BJ (cell line): ENCODE results near the gene CRTC3. TPM values are rescaled to one million over a fixed set of nuclear protein-coding genes. Genes with fewer than 3 reads are reported as not detected.

ENCODE experiments used
- CTCF ChIA-PET: fragments of 350-600 bp; formaldehyde crosslinking; extraction: SDS; loops from one replicate; lab custom pipeline; 2021; ENCODE audit warnings: antibody characterized with exemption, inconsistent platforms; lab: Yijun Ruan, JAX
- POLR2A ChIA-PET: fragments of 300-600 bp; sonication (Branson Sonifier 250); formaldehyde crosslinking; extraction: SDS; loops from one replicate; lab custom pipeline; 2021; ENCODE audit warnings: antibody characterized with exemption; lab: Charles Lee
- DNase-seq: peaks from one replicate; pipeline ENCODE4 v3.0.0-alpha.2; 2011; ENCODE audit warnings: low read depth
- H3K27me3 ChIP-seq: 2 replicates; pipeline ENCODE4 v1.6.0; 2011; ENCODE audit warnings: low read length; ENCODE audit not compliant: control insufficient read depth, insufficient read depth
- H3K36me3 ChIP-seq: 2 replicates; pipeline ENCODE4 v1.5.1; 2011; ENCODE audit warnings: low read length; ENCODE audit not compliant: control insufficient read depth, insufficient read depth
- H3K4me3 ChIP-seq: 2 replicates; pipeline ENCODE4 v1.5.1; 2011; ENCODE audit warnings: low read depth, mild to moderate bottlenecking, control low read depth, low read length
- polyA plus RNA-seq: library from polyadenylated mRNA; depleted of rRNA; stranded (reverse); fragments of >200 nt; gene quantifications from 2 replicates; pipeline ENCODE4 v1.2.3, GENCODE V29; 2011
- TF ChIP-seq, protein P1 (sequence below): IDR thresholded peaks from 2 replicates; pipeline ENCODE4 v1.5.1; 2011; ENCODE audit warnings: low read depth, mild to moderate bottlenecking, control low read depth, inconsistent platforms, low read length, moderate library complexity; ENCODE audit not compliant: insufficient read depth

The CRTC3 gene
- polyA plus RNA-seq, 1 experiment = 28.5 TPM

- no peak for DNase-seq
- Histone ChIP-seq H3K36me3 (no peaks in the 10 kb centered on the region; the same call in none of the 2 replicates), H3K27me3 (no peaks in the 10 kb centered on the region), H3K4me3 (no peak overlapping the region)
- ChIA-PET POLR2A (interaction anchor here (0.5 kb wide), 1 partner anchor 362 kb away, joined by 7 read pairs; the partner anchor contains the start of gene CIB1), CTCF (interaction anchor here (1.1 kb wide), 1 partner anchor 13 kb away, joined by 3 read pairs; no protein-coding TSS in a partner anchor)
- TF ChIP-seq, protein P1, sequence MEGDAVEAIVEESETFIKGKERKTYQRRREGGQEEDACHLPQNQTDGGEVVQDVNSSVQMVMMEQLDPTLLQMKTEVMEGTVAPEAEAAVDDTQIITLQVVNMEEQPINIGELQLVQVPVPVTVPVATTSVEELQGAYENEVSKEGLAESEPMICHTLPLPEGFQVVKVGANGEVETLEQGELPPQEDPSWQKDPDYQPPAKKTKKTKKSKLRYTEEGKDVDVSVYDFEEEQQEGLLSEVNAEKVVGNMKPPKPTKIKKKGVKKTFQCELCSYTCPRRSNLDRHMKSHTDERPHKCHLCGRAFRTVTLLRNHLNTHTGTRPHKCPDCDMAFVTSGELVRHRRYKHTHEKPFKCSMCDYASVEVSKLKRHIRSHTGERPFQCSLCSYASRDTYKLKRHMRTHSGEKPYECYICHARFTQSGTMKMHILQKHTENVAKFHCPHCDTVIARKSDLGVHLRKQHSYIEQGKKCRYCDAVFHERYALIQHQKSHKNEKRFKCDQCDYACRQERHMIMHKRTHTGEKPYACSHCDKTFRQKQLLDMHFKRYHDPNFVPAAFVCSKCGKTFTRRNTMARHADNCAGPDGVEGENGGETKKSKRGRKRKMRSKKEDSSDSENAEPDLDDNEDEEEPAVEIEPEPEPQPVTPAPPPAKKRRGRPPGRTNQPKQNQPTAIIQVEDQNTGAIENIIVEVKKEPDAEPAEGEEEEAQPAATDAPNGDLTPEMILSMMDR = no peak
Observed at GRCh38 chr15:90595763-90596155, 66.0 kb downstream of the CRTC3 start.

GRCh38 chr15:90596943-90597342 lies 67.2 kb downstream of the CRTC3 start:
- DNase-seq = no peak
- no peaks in the 10 kb centered on the region for H3K27me3 ChIP-seq
- TF ChIP-seq, protein P1 = no peak
- peaks cover 3% of the 10 kb centered on the region for H3K36me3 ChIP-seq
- ChIA-PET POLR2A (no interaction called here), CTCF (interaction anchor here (1.1 to 2.2 kb wide), 2 partner anchors 11 to 14 kb away, joined by 3 to 10 read pairs; no protein-coding TSS in a partner anchor)
- no peak overlapping the region for H3K4me3 ChIP-seq

GRCh38 chr15:90597577-90597976 lies 67.9 kb downstream of the CRTC3 start:
- ChIA-PET POLR2A (no interaction called here), CTCF (interaction anchor here (2.2 kb wide), 1 partner anchor 12 kb away, joined by 10 read pairs; no protein-coding TSS in a partner anchor)
- no peak for DNase-seq

DNA sequence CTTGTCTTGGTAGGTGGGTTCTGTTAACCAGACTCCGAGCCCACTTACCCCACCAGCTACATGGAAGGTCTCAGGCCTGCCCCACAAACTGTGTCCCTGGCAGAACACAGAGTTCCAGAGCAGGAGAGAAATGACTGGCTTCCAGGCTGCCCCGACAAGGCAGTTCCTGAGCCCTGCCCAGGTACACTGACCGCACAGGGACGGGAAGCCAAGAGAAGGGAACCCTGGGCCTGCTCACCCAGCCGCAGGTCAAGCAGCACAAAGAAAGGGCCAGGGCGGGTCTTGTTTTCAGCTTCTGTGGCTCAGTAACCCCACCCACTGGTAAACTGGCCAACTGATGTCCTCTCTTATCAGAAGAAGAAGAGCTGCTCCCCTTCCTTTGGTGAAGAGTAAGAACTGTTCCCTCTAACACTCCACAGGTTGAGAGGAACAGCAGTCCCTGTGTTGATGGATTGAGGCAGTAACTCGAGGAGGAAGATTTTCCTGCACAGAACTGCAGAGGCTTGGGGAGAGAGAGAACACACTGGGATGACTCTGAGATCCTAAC lies 68.4 kb downstream of the CRTC3 start:
- CTCF ChIA-PET = interaction anchor here (2.2 kb wide), 1 partner anchor 12 kb away, joined by 10 read pairs; no protein-coding TSS in a partner anchor
- no peak for DNase-seq

More at GRCh38 chr15:90597577-90597976, 67.9 kb downstream of the CRTC3 start:
- Histone ChIP-seq H3K4me3 (no peak overlapping the region), H3K27me3 (no peaks in the 10 kb centered on the region), H3K36me3 (peaks cover 3% of the 10 kb centered on the region)
- TF ChIP-seq, protein P1 = no peak

GRCh38 chr15:90598679-90599078 lies 69.0 kb downstream of the CRTC3 start:
- peaks cover 3% of the 10 kb centered on the region for H3K36me3 ChIP-seq
- TF ChIP-seq, protein P1 = no peak
- DNase-seq = no peak
- ChIA-PET CTCF (interaction anchor here (1.2 to 2.2 kb wide), 2 partner anchors 13 to 287 kb away, joined by 3 to 10 read pairs; no protein-coding TSS in a partner anchor), POLR2A (no interaction called here)
- no peaks in the 10 kb centered on the region for H3K27me3 ChIP-seq
- H3K4me3 ChIP-seq = no peak overlapping the region

More for the DNA sequence above, 68.4 kb downstream of the CRTC3 start:
- POLR2A ChIA-PET = no interaction called here
- TF ChIP-seq, protein P1 = no peak
- H3K4me3 ChIP-seq = no peak overlapping the region
- peaks cover 3% of the 10 kb centered on the region for H3K36me3 ChIP-seq
- H3K27me3 ChIP-seq = no peaks in the 10 kb centered on the region
